Activated CD4-positive, alpha-beta T cell treated with anti-CD3 and anti-CD28 coated beads, Interleukin-2, amount 50 U/mL, for 16 hours (primary cell): Measurements from ENCODE around the gene PEAK3.
A peak's percentile ranks its signal among the peaks of the same experiment; 100 is the strongest.

ENCODE experiments used
- DNase-seq: peaks from one replicate; pipeline ENCODE4 v3.0.0-alpha.2; 2020

The PEAK3 gene

GRCh38 chr19:2249010-2249866 is 32.7 kb downstream of the PEAK3 start, which contains the start of gene AMH:
Gene AMH, plus strand, starts transcription at chr19:2249323. Its CDS starts 10 bp downstream, at chr19:2249333.
- no peak for DNase-seq

- DNase-seq, result no peak
These were observed 33.6 kb downstream of the PEAK3 start for GRCh38 chr19:2248136-2249009.

DNA sequence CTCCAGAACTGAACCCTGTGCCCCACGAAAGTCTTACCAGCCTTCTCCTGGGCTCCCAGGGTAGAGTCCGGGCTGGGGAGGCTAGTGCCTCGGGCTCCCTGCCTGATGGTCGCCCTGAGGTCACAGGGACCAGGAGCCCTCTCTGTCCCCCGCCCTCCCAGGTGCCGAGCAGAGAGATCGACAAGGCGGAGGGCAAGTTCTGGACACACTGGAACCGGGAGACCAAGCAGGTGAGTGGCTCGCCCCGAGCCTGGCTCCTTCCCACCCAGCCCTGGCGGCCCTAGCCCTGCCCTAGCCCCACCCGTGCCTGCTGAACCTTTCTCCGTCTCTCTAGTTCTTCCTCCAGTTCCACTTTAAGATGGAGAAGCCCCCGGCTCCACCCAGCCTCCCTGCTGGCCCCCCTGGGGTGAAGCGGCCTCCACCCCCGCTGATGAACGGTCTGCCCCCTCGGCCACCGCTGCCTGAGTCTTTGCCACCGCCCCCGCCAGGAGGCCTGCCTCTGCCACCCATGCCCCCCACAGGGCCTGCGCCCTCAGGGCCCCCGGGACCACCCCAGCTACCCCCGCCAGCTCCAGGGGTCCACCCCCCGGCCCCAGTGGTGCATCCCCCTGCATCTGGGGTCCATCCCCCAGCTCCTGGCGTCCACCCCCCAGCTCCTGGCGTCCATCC is 34.4 kb downstream of the PEAK3 start:
- no peak for DNase-seq

DNA sequence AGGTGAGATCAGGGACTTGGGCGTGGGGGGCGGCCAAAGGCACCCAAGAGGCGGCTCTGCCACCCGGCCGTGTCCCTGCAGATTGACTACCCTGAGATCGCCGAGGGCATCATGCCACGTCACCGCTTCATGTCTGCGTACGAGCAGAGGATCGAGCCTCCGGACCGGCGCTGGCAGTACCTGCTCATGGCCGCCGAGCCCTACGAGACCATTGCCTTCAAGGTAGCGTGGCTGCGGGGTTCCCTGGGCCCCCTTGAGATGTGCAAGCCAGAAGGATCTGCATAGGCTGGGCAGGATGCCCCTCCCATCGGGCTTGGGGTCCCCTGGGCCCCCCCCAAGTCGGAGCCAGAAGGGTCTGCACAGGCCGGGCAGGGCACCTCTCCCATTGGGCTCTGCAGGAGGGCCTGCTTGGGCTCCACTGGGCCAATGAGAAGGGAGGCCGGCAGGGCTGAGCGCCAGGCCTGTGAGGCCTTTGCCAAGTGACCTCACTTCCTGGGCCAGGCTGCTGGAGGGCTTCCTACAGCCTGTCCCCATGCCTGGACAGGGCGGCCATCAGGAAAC is 35.1 kb downstream of the PEAK3 start:
- no peak for DNase-seq

- no peak for DNase-seq
These were observed 35.9 kb downstream of the PEAK3 start for GRCh38 chr19:2246014-2246620.

DNA sequence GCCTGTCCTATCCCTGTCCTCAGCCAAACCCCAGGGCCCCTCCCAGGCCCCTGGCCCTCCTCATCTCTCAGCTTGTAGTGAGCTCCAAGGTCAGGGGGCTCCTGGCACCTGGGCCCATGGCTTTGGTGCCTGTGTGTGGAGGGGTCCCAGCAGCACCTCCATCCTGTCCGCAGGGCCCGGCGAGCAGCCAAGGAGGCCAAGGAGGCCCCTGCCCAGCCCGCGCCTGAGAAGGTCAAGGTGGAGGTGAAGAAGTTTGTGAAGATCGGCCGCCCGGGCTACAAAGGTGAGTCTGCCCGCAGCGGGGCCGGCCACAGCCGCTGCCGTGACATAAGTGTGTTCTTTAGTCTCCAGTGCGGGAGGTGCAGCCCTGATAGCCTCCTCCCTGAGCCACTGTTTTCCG is 36.7 kb downstream of the PEAK3 start:
- DNase-seq, result no peak

DNA sequence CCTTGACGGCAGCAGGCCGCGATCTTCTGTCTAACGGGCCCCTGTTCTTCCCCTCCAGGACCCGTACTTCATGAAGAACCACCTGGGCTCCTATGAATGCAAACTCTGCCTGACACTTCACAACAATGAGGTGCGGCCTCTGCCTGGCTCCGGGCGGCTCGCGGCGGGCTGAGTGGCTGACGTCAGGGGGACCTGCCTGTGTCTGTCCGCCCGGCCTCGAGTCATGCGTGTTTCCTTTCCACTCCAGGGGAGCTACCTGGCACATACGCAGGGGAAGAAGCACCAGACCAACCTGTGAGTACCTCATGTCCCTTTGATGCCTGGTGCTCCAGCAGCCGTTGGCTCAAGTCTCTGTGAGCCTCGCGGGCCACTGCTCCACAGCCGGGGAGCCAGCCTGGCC is 37.5 kb downstream of the PEAK3 start:
- no peak for DNase-seq

DNA sequence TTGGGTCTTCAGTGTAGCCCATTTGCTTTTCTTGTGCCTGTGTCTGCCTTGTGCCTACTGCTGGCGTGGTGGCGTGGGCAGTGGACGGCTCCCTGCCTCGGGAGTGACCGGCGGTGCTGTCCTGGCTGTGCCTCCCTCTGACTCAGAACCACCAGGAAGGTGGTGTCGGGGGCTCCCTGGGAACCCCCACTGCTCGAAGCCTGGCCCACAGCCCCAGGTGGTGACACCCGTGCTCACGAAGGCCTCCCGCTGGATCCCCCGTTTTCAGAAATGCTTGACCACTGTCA is 37.9 kb downstream of the PEAK3 start:
- no peak for DNase-seq

DNA sequence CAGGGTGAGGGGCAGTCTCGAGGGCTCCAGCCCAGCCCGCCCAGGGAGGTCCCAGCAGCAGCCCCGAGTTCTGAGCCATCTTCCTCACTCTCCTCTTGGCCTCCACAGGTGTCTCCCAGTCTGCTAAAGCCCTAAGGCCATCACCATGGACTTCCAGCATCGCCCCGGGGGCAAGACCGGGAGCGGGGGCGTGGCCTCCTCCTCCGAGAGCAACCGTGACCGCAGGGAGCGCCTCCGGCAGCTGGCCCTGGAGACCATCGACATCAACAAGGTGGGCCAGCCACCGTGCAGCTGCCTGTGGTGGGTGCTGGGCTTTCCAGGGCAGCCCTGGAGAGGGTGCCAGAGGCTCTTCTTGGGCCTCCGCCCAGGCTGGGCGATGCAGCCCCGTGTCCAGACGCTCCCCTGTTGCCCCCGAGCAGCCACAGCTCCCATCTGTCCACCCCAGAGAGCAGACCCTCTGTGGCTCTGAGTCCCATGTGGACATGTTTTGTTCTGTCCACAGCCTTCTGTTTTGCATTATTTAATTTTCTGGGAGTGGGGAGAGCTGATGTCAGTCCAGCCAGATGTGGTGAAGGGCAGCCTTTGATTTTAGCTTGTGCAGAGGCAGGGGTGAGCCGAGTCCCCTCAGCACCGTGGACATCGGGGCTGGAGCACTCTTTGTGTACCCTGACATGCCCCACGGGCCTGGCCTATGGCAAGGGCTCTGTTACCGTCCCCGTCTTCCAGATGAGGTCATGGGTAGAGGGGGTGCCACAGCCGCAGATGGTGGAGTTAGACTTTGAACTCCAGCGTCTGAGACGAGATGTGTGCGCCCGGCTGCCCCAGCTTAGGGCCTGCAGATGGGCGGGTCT is 38.5 kb downstream of the PEAK3 start:
- DNase-seq, result no peak

- no peak for DNase-seq
These were observed 39.2 kb downstream of the PEAK3 start for GRCh38 chr19:2242816-2243215.

GRCh38 chr19:2242092-2242537 is 39.9 kb downstream of the PEAK3 start:
- no peak for DNase-seq

- no peak for DNase-seq
These were observed 40.9 kb downstream of the PEAK3 start for GRCh38 chr19:2240881-2241760.

GRCh38 chr19:2239771-2240770 is 41.9 kb downstream of the PEAK3 start:
- peak; percentile 52 for DNase-seq

GRCh38 chr19:2239173-2239572 is 42.8 kb downstream of the PEAK3 start:
- no peak for DNase-seq

GRCh38 chr19:2237869-2238153 is 44.2 kb downstream of the PEAK3 start:
- DNase-seq, result no peak

- no peak for DNase-seq
These were observed 44.7 kb downstream of the PEAK3 start for GRCh38 chr19:2237051-2237868.

- peak; percentile 98 for DNase-seq
These were observed 45.5 kb downstream of the PEAK3 start, which contains the start of the genes PLEKHJ1 and SF3A2 for GRCh38 chr19:2236314-2237050. Gene PLEKHJ1, minus strand, starts transcription at chr19:2236329. Its CDS starts 81 bp downstream, at chr19:2236248. Gene SF3A2, plus strand, starts transcription at chr19:2236824. Its CDS starts 6,595 bp downstream, at chr19:2243419.

- DNase-seq, result no peak
These were observed 46.0 kb downstream of the PEAK3 start for GRCh38 chr19:2236064-2236313.
